ENCODE results near the gene ITIH3.
"Not testable (repeated sequence)": the region's sequence is repeated elsewhere in the genome, so short reads cannot be mapped to it uniquely, and the experiment has no call there.

The ITIH3 gene

DNA sequence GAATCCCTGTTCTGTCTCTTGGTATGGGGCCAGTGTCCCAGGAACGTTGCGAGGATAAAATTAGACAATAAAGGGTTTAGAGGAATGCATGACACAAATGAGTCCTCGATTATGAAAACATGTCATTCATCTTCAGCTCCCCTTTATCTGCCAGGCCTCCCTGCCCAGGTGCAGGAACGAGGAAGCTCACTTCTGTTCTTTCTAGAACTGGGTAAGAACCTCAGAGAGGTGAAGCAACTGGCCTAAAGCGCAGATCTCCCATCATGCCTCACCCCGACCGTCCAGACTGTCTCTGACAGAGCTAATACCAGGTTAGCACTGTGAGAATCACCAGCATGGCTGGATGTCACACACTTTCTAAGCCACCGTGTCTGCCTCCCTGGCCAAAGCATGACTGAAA, 18.7 kb upstream of the ITIH3 start:
- no peak overlapping the region for H3K4me3 ChIP-seq (ENCODE audit: low read depth, low read length)
- no peak for DNase-seq (ENCODE audit: low read depth)
- TF ChIP-seq, protein P1, sequence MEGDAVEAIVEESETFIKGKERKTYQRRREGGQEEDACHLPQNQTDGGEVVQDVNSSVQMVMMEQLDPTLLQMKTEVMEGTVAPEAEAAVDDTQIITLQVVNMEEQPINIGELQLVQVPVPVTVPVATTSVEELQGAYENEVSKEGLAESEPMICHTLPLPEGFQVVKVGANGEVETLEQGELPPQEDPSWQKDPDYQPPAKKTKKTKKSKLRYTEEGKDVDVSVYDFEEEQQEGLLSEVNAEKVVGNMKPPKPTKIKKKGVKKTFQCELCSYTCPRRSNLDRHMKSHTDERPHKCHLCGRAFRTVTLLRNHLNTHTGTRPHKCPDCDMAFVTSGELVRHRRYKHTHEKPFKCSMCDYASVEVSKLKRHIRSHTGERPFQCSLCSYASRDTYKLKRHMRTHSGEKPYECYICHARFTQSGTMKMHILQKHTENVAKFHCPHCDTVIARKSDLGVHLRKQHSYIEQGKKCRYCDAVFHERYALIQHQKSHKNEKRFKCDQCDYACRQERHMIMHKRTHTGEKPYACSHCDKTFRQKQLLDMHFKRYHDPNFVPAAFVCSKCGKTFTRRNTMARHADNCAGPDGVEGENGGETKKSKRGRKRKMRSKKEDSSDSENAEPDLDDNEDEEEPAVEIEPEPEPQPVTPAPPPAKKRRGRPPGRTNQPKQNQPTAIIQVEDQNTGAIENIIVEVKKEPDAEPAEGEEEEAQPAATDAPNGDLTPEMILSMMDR (IDR thresholded peaks at IDR 0.05; ENCODE audit: control insufficient read depth, extremely low read depth, insufficient read depth) = no peak

DNA sequence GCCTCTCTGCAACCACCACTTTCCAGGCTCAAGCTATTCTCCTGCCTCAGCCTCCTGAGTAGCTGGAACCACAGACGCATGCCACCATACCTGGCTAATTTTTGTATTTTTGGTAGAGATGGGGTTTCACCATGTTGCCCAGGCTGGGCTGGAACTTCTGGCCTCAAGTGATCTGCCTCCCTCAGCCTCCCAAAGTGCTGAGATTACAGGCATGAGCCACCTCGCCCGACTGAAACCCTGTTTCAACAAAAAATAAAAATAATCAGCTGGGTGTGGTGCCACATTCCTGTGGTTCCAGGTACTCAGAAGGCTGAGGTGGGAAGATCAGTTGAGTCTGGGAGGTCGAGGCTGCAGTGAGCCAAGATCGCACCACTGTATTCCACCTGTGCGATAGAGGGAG, 18.1 kb upstream of the ITIH3 start:
- not testable (repeated sequence) for H3K4me3 ChIP-seq (ENCODE audit: low read depth, low read length); DNase-seq (ENCODE audit: low read depth)

DNA sequence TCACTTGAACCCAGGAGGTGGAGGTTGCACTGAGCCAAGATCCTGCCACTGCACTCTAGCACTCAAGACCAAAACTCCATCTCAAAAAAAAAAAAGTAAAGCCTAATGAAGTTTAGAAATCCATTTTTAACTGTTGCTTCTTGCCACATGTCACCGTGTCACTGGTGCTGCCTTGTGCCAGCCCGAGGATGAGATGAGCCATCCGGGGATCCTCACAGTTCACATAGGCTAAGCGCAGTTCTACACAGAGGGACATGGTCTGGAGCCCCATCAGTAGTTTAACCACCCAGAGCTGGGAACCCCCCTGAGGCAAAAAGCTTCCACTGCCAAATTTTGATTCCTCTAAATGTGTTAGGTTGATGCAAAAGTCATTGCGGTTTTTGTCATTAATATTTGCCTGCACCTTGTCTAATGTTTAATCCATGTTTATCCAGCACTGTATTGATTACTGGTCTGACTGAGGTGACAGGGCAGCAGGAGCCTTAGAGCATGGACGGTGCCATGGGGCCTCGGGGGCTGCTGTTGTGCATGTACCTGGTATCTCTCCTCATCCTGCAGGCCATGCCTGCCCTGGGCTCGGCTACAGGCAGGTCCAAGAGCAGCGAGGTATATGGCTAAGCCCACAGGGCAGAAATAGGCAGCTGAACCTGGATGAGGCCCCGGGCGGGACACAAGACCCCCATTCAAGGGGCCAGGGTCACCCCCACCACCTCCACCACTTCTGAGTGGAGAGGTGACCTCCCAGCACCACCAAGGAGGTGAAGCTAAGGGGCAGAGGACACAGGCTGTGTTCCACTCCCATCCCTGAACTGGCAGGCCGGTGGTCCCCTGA, 17.3 kb upstream of the ITIH3 start, which contains the start of gene ITIH1:
TSS of gene ITIH1 (plus strand) at position 473 of the 832 bp plus-strand sequence. CDS start at position 490, 17 bp downstream.
- DNase-seq (ENCODE audit: low read depth) = no peak
- TF ChIP-seq, protein P1 (IDR thresholded peaks at IDR 0.05; ENCODE audit: control insufficient read depth, extremely low read depth, insufficient read depth) = no peak
- H3K4me3 ChIP-seq (ENCODE audit: low read depth, low read length) = no peak within 1 kb of the TSS

DNA sequence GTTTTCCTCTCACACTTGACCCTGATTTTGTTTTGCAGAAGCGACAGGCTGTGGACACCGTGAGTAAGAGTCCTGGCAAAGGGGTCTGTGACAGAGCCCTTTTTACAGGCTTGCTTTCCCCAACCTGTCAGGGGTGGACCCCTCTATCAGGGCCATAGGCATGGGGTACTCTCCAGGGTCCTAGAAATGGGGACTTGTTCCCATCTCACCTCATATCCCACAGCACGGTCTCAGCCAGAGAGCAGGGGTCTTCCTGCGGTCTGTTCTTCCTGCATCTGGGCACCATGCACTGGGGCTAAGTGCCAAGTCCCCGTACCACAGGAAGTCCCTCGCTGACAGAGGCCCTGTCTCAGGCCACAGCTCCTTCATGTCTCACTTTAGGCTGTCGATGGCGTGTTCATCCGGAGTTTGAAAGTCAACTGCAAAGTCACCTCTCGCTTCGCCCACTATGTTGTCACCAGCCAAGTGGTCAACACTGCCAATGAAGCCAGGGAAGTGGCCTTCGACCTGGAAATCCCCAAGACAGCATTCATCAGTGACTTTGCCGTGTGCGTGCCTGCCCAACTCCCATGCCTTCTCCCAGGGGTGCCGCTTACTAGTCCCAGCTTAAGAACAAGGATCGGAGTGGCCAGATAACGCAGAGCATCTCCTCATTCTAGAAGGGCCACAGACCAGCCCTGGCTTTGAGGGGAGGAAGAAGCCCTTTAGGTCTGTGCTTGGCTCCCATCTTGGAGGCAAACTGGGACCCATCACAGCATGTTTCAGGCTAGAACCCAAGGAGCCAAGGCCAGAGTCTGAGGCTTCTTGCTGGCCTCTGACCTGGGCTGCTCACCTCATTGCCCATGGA, 16.4 kb upstream of the ITIH3 start:
- H3K4me3 ChIP-seq (ENCODE audit: low read depth, low read length) = no peak overlapping the region
- TF ChIP-seq, protein P1 (IDR thresholded peaks at IDR 0.05; ENCODE audit: control insufficient read depth, extremely low read depth, insufficient read depth) = no peak
- no peak for DNase-seq (ENCODE audit: low read depth)

DNA sequence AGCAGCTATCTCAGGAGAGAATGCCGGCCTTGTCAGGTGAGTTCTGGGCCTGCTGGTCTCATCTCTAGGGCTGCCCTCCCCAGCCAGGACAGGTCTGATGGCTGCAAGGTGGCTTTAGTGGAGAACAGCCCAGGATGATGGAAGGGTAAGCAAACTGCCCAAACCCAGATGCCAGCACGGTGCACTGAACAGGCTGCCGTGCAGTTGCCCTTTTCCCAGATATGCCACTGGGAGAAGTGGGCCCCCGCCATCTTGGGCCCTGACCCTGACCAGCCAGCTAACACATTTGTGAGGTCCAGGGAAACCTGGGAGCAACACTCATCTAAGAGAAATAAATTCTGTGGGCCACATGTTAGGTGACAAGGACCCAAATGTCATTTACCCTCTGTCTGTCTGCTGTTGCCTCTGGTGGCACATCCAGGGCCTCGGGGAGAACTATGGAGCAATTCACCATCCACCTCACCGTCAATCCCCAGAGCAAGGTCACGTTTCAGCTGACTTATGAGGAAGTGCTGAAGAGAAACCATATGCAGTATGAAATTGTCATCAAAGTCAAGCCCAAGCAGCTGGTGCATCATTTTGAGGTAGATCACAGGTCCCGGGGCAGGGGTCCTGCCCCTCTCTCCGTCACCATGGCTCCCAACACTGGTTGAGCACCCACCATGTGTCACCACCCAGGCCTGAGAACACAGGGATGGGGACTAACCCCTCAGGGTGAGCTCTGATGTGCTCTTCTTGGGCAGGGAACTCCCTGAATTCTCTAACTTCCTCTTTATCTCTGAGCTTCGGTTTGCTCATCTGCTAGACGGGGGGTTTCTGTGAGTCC, 15.4 kb upstream of the ITIH3 start:
- no peak overlapping the region for H3K4me3 ChIP-seq (ENCODE audit: low read depth, low read length)
- TF ChIP-seq, protein P1 (IDR thresholded peaks at IDR 0.05; ENCODE audit: control insufficient read depth, extremely low read depth, insufficient read depth) = no peak
- DNase-seq (ENCODE audit: low read depth) = no peak

DNA sequence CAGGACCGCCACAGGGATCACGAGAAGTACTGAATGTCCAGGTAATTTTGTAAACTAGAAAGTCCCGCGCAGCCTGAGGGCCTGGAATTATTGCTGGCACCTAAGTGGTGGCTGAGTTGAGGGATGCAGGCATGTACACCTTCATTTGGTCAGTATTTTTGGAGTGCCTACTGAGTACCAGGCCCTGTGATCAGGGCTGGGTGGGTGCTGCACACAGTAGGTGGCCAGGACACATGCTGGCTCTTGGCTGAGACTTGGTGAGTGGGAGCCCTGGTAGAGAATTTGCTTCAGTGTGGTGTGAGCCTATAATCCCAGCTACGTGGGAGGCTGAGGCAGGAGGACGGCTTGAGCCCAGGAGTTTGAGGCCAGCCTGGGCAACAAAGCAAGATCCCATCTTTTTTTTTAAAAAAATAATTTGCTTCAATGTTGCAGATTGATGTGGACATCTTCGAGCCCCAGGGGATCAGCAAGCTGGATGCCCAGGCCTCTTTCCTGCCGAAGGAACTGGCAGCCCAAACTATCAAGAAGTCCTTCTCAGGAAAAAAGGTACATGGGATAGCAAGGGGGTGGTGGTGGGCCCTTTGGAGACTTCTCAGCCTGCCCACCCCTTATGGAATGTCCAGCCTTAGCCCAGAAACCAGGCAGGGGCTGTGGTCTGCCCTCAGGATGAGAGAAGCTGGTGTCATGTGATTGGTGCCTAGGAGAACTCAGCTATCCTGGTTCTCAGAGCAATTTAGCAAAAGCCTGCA, 14.6 kb upstream of the ITIH3 start:
- TF ChIP-seq, protein P1 (IDR thresholded peaks at IDR 0.05; ENCODE audit: control insufficient read depth, extremely low read depth, insufficient read depth) = no peak
- DNase-seq (ENCODE audit: low read depth) = no peak

More for the DNA sequence above, 14.6 kb upstream of the ITIH3 start:
- H3K4me3 ChIP-seq (ENCODE audit: low read depth, low read length) = no peak overlapping the region

All from LNCaP clone FGC (cell line).